ENCODE data around the gene MATK.

The MATK gene

GRCh38 chr19:3746371-3747056, 39.7 kb downstream of the MATK start:
- intact Hi-C loops (cut with micrococcal nuclease) = no loop called here
- no peaks in the 10 kb centered on the region for H3K9me3 Mint-ChIP-seq
- peaks cover 23% of the 10 kb centered on the region for H3K36me3 Mint-ChIP-seq (ENCODE audit: low read depth)
- no peak overlapping the region for H3K4me3 Mint-ChIP-seq
- no peak overlapping the region for H3K27ac Mint-ChIP-seq
- H3K4me1 Mint-ChIP-seq (ENCODE audit: low read depth) = no peaks in the 10 kb centered on the region
- no peaks in the 10 kb centered on the region for H3K27me3 Mint-ChIP-seq

- H3K9me3 Mint-ChIP-seq = no peaks in the 10 kb centered on the region
- peaks cover 13% of the 10 kb centered on the region for H3K36me3 Mint-ChIP-seq (ENCODE audit: low read depth)
- no peak overlapping the region for H3K27ac Mint-ChIP-seq
Measured at GRCh38 chr19:3745363-3746045, 40.7 kb downstream of the MATK start.

DNA sequence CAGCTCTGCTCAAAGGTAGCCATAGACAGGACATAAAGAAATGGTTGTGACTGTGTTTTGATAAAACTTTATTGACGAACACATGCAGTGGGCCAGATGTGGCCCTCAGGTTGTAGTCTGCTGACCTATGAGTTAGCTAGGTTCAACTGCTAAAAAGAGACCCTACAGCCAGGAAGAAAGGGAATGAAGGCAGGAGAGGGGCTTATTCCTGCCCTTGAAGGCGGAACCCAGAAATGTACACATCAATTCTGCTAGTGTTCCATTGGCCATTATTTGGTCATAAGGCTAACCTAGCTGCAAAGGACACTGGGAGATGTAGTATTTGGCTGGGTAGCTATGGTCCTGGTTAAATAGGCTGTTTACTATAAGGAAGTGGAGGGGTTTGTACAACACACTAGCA, 42.7 kb downstream of the MATK start:
- H3K27ac Mint-ChIP-seq = no peak overlapping the region

More at GRCh38 chr19:3745363-3746045, 40.7 kb downstream of the MATK start:
- H3K4me1 Mint-ChIP-seq (ENCODE audit: low read depth) = no peaks in the 10 kb centered on the region
- H3K27me3 Mint-ChIP-seq = no peaks in the 10 kb centered on the region
- intact Hi-C loops (cut with micrococcal nuclease) = no loop called here
- H3K4me3 Mint-ChIP-seq = no peak overlapping the region

DNA sequence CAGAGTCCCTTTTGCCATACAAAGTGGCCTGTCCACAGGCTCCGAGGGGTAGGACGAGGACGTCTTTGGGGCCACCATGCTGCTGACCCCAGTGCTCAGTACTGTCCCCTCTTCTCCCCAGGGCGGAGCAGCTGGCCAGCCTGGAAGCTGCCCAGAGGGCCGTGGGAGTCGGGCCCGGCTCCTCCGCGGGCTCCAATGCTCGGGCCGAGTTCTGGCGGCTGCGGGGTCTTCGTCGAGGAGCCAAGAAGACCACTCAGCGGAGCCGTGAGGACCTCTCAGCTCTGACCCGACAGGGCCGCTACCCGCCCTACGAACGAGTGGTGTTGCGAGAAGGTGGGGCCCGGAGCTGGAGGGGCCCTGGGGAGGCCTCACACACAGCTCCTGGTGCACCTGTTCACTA, 45.8 kb downstream of the MATK start:
- Mint-ChIP-seq H3K4me1 (ENCODE audit: low read depth) (no peaks in the 10 kb centered on the region), H3K9me3 (no peaks in the 10 kb centered on the region), H3K27me3 (peaks cover 9% of the 10 kb centered on the region), H3K27ac (no peak overlapping the region), H3K4me3 (no peak overlapping the region), H3K36me3 (ENCODE audit: low read depth) (no peaks in the 10 kb centered on the region)
- intact Hi-C loops (cut with micrococcal nuclease) = no loop called here

More for the DNA sequence above, 42.7 kb downstream of the MATK start:
- H3K4me1 Mint-ChIP-seq (ENCODE audit: low read depth) = no peaks in the 10 kb centered on the region
- intact Hi-C loops (cut with micrococcal nuclease) = no loop called here
- H3K36me3 Mint-ChIP-seq (ENCODE audit: low read depth) = no peaks in the 10 kb centered on the region
- no peak overlapping the region for H3K4me3 Mint-ChIP-seq
- peaks cover 3% of the 10 kb centered on the region for H3K27me3 Mint-ChIP-seq
- H3K9me3 Mint-ChIP-seq = no peaks in the 10 kb centered on the region

DNA sequence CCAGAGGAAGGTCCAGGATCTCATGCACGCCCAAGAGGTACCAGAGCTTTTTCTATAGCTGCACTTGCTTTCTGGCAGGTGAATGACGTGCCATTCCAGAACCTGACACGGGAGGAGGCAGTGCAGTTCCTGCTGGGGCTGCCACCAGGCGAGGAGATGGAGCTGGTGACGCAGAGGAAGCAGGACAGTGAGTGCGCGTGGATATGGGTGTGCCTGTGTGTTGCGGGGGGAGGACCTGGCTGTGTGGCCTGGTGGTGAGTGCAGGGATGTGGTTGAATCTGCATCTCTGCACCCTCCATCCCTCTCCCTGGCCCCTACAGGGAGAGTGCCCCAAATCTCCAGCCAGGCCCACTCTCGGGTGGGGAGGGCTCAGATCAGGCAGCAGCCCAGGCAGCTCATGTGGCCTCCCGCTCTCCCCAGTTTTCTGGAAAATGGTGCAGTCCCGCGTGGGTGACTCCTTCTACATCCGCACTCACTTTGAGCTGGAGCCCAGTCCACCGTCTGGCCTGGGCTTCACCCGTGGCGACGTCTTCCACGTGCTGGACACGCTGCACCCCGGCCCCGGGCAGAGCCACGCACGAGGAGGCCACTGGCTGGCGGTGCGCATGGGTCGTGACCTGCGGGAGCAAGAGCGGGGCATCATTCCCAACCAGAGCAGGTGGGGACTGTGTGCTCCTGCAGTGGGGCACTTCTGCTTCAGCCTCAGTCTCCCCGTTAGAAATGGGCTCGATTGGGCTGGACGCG, 47.5 kb downstream of the MATK start:
- no peaks in the 10 kb centered on the region for H3K36me3 Mint-ChIP-seq (ENCODE audit: low read depth)

DNA sequence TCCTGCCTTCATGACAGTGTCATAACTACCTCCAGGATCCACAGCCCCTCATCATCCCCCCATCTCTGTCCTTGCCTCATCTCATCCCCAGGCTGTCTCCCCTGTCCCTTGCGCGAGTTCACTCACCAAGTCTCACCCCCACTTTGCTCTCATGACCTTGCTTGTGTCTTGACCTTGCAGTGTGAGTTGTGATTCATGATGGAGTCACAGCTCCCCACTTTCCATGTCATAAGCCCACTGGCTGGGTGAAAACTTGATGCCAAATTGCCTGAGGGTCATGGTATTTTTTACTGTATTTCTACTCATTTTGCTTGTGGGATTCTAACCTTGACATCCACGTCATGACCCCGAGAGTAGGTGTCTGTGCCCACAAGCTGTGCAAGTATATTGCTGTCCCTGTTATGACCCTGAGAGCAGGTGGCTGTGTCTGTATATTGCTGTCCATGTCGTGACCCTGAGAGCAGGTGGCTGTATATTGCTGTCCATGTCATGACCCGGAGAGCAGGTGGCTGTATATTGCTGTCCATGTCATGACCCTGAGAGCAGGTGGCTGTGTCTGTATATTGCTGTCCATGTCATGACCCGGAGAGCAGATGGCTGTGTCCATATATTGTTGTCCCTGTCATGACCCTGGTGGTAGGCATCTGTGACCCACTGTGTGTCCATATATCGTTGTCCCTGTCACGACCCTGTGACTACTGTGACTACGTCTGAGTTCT, 48.5 kb downstream of the MATK start:
- no peaks in the 10 kb centered on the region for H3K4me1 Mint-ChIP-seq (ENCODE audit: low read depth)
- intact Hi-C loops (cut with micrococcal nuclease) = no loop called here
- H3K36me3 Mint-ChIP-seq (ENCODE audit: low read depth) = no peaks in the 10 kb centered on the region
- H3K9me3 Mint-ChIP-seq = no peaks in the 10 kb centered on the region
- H3K27me3 Mint-ChIP-seq = peaks cover 11% of the 10 kb centered on the region
- H3K4me3 Mint-ChIP-seq = no peak overlapping the region
- no peak overlapping the region for H3K27ac Mint-ChIP-seq

More for the DNA sequence above, 47.5 kb downstream of the MATK start:
- Mint-ChIP-seq H3K27me3 (peaks cover 11% of the 10 kb centered on the region), H3K27ac (no peak overlapping the region), H3K9me3 (no peaks in the 10 kb centered on the region), H3K4me1 (ENCODE audit: low read depth) (no peaks in the 10 kb centered on the region), H3K4me3 (no peak overlapping the region)
- intact Hi-C loops (cut with micrococcal nuclease) = no loop called here

DNA sequence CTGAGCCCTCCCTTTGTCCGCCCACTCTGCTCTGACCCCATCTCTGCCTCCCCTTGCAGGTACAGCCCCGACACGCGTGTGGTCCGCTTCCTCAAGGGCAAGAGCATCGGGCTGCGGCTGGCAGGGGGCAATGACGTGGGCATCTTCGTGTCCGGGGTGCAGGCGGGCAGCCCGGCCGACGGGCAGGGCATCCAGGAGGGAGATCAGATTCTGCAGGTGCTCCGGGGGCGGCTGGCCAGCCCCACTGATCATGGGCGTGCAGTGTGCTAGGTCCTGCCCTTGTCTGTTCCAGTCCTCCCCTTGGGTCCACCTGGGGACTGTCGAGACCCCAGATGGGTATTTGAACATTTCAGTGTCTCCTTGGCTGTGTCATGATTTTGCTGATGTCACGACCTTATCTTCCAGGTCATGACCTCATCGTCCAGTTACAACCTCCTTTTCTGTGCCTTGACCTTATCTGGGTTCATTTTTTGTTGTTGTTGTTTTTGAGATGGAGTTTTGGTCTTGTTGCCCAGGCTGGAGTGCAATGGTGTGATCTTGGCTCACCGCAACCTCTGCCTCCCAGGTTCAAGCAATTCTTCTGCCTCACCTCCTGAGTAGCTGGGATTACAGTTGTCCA, 50.0 kb downstream of the MATK start:
- Mint-ChIP-seq H3K27ac (no peak overlapping the region), H3K4me3 (no peak overlapping the region), H3K9me3 (no peaks in the 10 kb centered on the region), H3K27me3 (peaks cover 11% of the 10 kb centered on the region), H3K36me3 (ENCODE audit: low read depth) (no peaks in the 10 kb centered on the region), H3K4me1 (ENCODE audit: low read depth) (no peaks in the 10 kb centered on the region)
- intact Hi-C loops (cut with micrococcal nuclease) = no loop called here

GRCh38 chr19:3734310-3734600, 51.9 kb downstream of the MATK start:
- intact Hi-C loops (cut with micrococcal nuclease) = no loop called here
- H3K9me3 Mint-ChIP-seq = no peaks in the 10 kb centered on the region

GRCh38 chr19:3733549-3734309, 52.5 kb downstream of the MATK start:
- Mint-ChIP-seq H3K27ac (no peak overlapping the region), H3K36me3 (ENCODE audit: low read depth) (no peaks in the 10 kb centered on the region), H3K4me3 (no peak overlapping the region), H3K27me3 (peaks cover 8% of the 10 kb centered on the region), H3K4me1 (ENCODE audit: low read depth) (no peaks in the 10 kb centered on the region), H3K9me3 (no peaks in the 10 kb centered on the region)
- intact Hi-C loops (cut with micrococcal nuclease) = no loop called here

More at GRCh38 chr19:3734310-3734600, 51.9 kb downstream of the MATK start:
- H3K36me3 Mint-ChIP-seq (ENCODE audit: low read depth) = no peaks in the 10 kb centered on the region
- no peak overlapping the region for H3K4me3 Mint-ChIP-seq
- no peak overlapping the region for H3K27ac Mint-ChIP-seq
- peaks cover 11% of the 10 kb centered on the region for H3K27me3 Mint-ChIP-seq
- H3K4me1 Mint-ChIP-seq (ENCODE audit: low read depth) = no peaks in the 10 kb centered on the region

- Mint-ChIP-seq H3K4me1 (ENCODE audit: low read depth) (no peaks in the 10 kb centered on the region), H3K27ac (no peak overlapping the region), H3K27me3 (peaks cover 5% of the 10 kb centered on the region), H3K36me3 (ENCODE audit: low read depth) (no peaks in the 10 kb centered on the region), H3K9me3 (no peaks in the 10 kb centered on the region), H3K4me3 (no peak overlapping the region)
- intact Hi-C loops (cut with micrococcal nuclease) = no loop called here
Measured at GRCh38 chr19:3732108-3732507, 54.1 kb downstream of the MATK start.

GRCh38 chr19:3730457-3730958, 55.7 kb downstream of the MATK start:
- no peak overlapping the region for H3K4me3 Mint-ChIP-seq
- H3K4me1 Mint-ChIP-seq (ENCODE audit: low read depth) = no peaks in the 10 kb centered on the region
- H3K27ac Mint-ChIP-seq = no peak overlapping the region
- intact Hi-C loops (cut with micrococcal nuclease) = no loop called here
- H3K9me3 Mint-ChIP-seq = no peaks in the 10 kb centered on the region
- H3K27me3 Mint-ChIP-seq = peaks cover 11% of the 10 kb centered on the region
- H3K36me3 Mint-ChIP-seq (ENCODE audit: low read depth) = no peaks in the 10 kb centered on the region

Data from dendritic cell treated with granulocyte-macrophage colony-stimulating factor and Interleukin-4, amounts not matched to agents 40 ng/mL and 50 ng/mL, for 4 days (primary cell).